GM21423 (cell line): ENCODE data around the gene ADAMTSL3.

Source experiments
- ATAC-seq: cut with Tn5 transposase; IDR thresholded peaks from one replicate; pipeline ENCODE4 v1.9.1; 2021; ENCODE audit warnings: mild to moderate bottlenecking, moderate library complexity; ENCODE audit not compliant: unreplicated experiment

ADAMTSL3 gene

GRCh38 chr15:83813682-83814081 is 159.8 kb downstream of the ADAMTSL3 start:
- ATAC-seq = no peak

GRCh38 chr15:83815506-83815905 is 161.6 kb downstream of the ADAMTSL3 start:
- ATAC-seq = no peak

- ATAC-seq = no peak
Observed at GRCh38 chr15:83816124-83816883, 162.4 kb downstream of the ADAMTSL3 start.

- no peak for ATAC-seq
Observed at GRCh38 chr15:83818591-83818990, 164.7 kb downstream of the ADAMTSL3 start.

GRCh38 chr15:83830381-83830780 is 176.5 kb downstream of the ADAMTSL3 start:
- ATAC-seq = no peak

- ATAC-seq = no peak
Observed at GRCh38 chr15:83833569-83833968, 179.6 kb downstream of the ADAMTSL3 start.

- ATAC-seq = no peak
Observed at GRCh38 chr15:83835479-83835878, 181.6 kb downstream of the ADAMTSL3 start.

- no peak for ATAC-seq
Observed at GRCh38 chr15:83837945-83838571, 184.1 kb downstream of the ADAMTSL3 start.

- ATAC-seq = no peak
Observed at GRCh38 chr15:83838763-83839162, 184.8 kb downstream of the ADAMTSL3 start.

- ATAC-seq = no peak
Observed at GRCh38 chr15:83842281-83842680, 188.4 kb downstream of the ADAMTSL3 start.

- ATAC-seq = no peak
Observed at GRCh38 chr15:83843471-83843871, 189.5 kb downstream of the ADAMTSL3 start.

- no peak for ATAC-seq
Observed at GRCh38 chr15:83844742-83845141, 190.8 kb downstream of the ADAMTSL3 start.

GRCh38 chr15:83845230-83845629 is 191.3 kb downstream of the ADAMTSL3 start:
- ATAC-seq = no peak

GRCh38 chr15:83846847-83847246 is 192.9 kb downstream of the ADAMTSL3 start:
- no peak for ATAC-seq

GRCh38 chr15:83848315-83849050 is 194.6 kb downstream of the ADAMTSL3 start:
- ATAC-seq = no peak

GRCh38 chr15:83850015-83850414 is 196.1 kb downstream of the ADAMTSL3 start:
- no peak for ATAC-seq

GRCh38 chr15:83850501-83851245 is 196.8 kb downstream of the ADAMTSL3 start:
- ATAC-seq = no peak

- ATAC-seq = no peak
Observed at GRCh38 chr15:83853232-83853631, 199.3 kb downstream of the ADAMTSL3 start.

- ATAC-seq = no peak
Observed at GRCh38 chr15:83854321-83854720, 200.4 kb downstream of the ADAMTSL3 start.

GRCh38 chr15:83854950-83855707 is 201.2 kb downstream of the ADAMTSL3 start:
- no peak for ATAC-seq
